ENCODE results near the gene ATXN7L2.

ATXN7L2 gene

GRCh38 chr1:109475261-109475660 lies 8.4 kb upstream of the ATXN7L2 start:
- no peak for FAIRE-seq
- no peak for DNase-seq (ENCODE audit: insufficient read length, low spot score)

- FAIRE-seq (no peak), DNase-seq (ENCODE audit: insufficient read length, low spot score) (no peak)
Observed at GRCh38 chr1:109476825-109477224, 6.9 kb upstream of the ATXN7L2 start.

DNA sequence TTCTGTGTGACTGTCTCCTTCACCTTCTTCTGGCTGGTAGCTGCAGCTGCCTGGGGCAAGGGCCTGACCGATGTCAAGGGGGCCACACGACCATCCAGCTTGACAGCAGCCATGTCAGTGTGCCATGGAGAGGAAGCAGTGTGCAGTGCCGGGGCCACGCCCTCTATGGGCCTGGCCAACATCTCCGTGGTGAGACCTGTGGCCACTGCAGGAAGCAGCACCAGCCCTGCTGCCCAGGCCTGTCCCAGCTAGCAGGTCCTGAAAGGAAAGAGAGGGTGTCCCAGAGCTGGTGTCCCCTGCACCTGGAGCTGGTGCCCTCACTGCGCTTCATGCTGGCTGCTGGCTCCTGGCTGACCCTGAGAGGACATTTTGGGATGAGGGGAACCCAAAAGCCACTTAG lies 5.9 kb upstream of the ATXN7L2 start:
- FAIRE-seq = no peak
- no peak for DNase-seq (ENCODE audit: insufficient read length, low spot score)

GRCh38 chr1:109478806-109479205 lies 4.9 kb upstream of the ATXN7L2 start:
- FAIRE-seq (no peak), DNase-seq (ENCODE audit: insufficient read length, low spot score) (no peak)

GRCh38 chr1:109479311-109479710 lies 4.4 kb upstream of the ATXN7L2 start:
- FAIRE-seq (no peak), DNase-seq (ENCODE audit: insufficient read length, low spot score) (no peak)

- no peak for FAIRE-seq
Observed at GRCh38 chr1:109479901-109480300, 3.8 kb upstream of the ATXN7L2 start.

GRCh38 chr1:109481646-109482045 lies 2.1 kb upstream of the ATXN7L2 start:
- DNase-seq (ENCODE audit: insufficient read length, low spot score) = no peak
- FAIRE-seq = no peak

More at GRCh38 chr1:109479901-109480300, 3.8 kb upstream of the ATXN7L2 start:
- no peak for DNase-seq (ENCODE audit: insufficient read length, low spot score)

DNA sequence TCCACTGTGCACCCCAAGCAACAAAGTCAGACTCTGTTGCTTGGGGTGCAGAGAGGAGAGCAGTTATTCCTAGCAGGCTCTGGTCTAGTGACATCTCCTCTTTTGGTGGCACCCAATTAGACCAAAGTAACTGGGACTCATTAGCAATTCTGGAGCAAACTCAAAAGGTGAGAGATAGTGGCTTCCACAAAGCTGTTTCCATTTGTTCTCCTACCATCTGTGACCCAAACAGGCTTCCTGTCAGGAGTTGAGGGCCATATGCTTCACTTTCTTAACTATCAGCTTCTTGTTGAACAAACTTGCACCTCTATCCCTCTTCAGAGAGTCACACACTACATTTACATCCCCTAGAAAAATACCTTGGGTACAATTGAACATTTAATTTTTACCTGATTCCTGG lies 1.5 kb upstream of the ATXN7L2 start:
- DNase-seq (ENCODE audit: insufficient read length, low spot score) (no peak), FAIRE-seq (no peak)

DNA sequence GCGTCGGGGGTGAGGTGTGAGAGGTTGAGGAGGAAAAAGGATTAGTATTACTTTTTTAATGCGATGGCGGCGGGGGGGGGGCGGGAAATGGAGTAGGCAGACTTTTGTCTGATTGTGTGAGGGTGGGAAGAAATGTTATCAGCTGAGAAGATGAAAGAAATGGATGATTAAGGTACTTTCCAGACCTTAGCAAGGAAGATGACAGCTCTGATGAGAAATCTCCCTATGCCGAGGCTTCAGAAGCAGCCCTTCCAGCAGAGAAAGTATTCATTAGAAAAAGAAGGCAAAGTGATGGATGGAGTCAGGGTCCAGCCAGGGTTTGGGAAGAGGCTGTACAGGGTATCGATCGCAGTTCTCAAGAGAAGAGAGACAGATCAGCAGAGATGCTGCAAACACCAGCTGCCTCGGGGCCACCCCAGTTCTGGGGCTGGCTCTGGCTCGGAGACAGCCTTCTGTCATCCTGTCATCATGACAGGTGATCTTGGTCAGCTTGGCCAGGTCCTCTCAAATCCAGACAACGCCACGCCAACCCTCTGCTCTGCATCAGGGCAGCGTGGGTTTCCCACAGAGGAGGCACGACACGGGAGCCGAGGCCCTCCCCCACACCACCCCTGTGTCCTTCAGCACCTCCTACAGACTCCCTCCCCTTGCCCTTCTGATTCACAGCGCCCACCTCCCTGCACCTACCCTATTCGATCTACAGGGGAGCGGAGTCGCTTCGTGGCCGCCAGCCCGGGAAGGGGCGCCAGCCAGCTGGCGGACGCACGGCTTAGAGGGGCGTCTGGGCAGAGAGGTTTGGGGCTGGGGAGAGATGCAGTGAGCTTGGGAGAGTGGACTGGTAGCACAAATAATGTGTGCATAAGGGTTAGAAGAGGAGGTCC lies 674 bp upstream of the ATXN7L2 start:
- FAIRE-seq (no peak), DNase-seq (ENCODE audit: insufficient read length, low spot score) (peak; percentile 24)

DNA sequence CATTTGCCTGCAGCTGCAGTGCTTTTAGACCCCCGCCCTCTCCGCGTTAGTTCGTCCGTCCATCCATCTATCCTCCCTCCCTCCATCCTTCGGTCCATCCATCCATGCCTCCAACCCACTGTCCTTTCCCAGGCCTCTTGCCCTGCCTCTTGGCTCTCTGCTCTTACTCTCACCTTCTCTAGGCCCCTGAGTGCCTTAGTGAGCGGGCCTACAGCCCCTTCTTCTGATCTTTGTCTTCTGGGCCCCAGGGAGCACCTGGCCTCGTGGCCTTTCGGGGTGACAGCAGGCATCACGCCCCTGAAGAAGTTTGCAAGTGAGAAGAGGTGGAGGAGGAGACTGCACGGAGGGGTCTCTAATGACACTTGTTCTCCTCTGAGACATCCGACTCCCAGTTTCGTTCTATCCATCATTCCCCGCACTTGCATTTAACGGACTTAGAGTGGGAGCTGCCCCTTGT lies 842 bp downstream of the ATXN7L2 start:
- no peak for DNase-seq (ENCODE audit: insufficient read length, low spot score)
- FAIRE-seq = no peak

DNA sequence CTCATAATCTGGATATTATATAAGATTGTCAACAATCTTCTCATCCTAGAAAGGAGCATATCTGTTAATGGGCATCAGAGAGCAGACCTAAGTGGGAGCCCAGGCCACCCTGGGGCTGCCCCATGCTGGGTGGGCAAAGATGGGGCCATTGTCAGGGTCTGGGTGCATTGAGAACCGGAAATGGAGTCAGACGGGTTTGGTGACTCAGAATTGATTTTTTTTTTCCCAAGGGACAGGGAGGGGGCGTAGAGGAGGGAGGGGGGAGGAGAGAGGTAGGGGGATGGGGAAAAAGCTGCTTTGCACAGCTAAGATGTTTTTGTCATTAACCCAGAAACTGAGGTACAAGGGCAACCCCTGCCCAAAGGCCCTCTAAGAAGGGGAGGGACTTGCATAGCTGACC lies 1.3 kb downstream of the ATXN7L2 start:
- no peak for DNase-seq (ENCODE audit: insufficient read length, low spot score)
- no peak for FAIRE-seq

DNA sequence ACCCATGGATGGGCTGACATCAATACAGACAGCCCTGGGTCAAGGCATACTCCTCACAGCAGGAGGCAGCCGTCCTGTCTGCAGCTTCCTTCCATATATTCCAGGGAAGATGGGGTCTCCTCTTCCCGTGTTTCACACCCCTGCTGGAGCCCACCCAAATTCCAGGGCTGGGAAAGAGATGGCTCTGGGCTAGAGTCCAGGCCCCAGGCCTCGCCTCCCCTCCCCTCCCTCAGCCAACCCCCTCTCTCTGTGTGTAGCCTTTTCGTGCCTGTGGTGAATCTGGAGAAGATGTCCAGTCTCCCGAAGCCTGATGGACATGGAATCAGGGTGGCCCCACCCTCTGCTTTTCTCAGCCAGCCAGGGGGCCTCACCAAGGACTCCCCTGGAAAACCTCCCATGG lies 3.6 kb downstream of the ATXN7L2 start:
- DNase-seq (ENCODE audit: insufficient read length, low spot score) = no peak
- FAIRE-seq = no peak

DNA sequence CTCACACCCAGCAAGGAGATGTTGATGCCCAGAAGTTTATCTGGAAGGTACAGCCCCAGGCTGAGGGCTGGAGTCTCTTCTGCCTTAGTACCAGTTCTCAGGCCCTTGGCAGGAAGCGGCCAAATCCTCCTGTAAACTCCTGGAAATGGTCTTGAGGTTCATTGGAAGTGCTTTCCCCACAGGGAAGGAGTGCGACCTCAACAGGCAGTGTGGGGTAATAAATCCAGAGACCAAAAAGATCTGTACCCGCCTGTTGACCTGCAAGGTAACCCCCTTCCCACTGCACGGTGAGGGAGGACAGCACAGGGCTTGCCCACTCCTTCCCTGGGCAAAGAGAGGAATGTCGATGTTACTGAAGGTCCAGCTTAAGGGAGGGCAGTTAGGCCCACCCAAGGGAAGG lies 4.5 kb downstream of the ATXN7L2 start:
- DNase-seq (ENCODE audit: insufficient read length, low spot score) (no peak), FAIRE-seq (no peak)

DNA sequence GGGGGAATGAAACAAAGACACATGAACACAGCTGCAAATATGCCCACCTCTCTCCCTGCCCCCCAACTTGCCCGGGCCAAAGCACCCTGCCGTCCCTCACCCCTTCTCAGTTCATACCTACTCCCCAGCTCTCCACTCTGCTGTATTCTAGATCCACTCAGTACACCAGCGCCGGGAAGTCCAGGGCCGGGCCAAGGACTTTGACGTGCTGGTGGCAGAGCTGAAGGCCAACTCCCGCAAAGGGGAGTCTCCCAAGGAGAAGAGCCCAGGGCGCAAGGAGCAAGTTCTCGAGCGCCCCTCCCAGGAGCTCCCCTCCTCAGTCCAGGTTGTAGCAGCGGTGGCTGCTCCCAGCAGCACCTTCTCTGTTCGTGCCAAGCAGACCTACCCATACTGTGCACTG lies 5.0 kb downstream of the ATXN7L2 start:
- DNase-seq (ENCODE audit: insufficient read length, low spot score) (no peak), FAIRE-seq (no peak)

DNA sequence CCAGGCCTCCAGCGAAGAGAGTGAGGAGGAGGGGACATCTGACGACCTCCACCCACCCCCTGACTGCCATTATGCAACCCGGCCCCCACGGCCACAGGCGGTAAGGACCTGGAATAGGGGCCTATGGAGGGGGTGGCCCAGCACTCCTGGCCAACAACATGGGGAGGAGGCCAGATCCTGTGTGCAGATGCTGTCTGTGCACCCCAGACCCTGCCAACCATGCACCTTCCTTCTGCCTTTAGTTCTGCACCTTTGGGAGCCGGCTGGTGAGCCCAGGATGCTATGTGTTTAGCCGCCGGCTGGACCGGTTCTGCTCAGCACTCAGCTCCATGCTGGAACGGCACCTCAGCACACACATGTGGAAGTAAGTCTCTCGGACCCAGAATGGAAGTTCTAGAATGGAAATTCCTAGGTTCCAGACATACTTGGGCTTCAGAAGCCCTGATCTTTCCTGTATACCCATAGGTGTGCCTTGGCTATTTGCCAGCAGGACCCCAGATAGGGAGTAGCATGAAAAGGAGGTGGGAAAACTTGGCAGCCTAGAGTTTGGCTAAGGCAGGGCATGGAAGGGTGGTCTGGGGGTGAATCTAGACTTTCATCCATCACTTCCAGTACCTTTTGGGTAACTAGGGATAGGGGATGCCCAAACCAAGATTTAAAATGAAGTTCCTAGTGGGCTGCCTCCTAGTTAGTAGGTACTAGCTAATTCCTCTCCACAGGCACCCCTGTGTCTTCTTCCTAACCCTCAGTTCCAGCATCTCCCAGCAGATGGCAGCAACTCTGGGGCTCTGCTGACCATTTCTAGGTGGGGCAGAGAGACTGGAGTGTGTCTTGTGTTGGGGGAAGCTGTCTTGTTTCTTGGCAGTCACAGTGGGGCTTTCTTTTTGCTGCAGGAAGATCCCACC lies 6.6 kb downstream of the ATXN7L2 start:
- DNase-seq (ENCODE audit: insufficient read length, low spot score) = peak; percentile 56
- no peak for FAIRE-seq

GRCh38 chr1:109490934-109491302 lies 7.2 kb downstream of the ATXN7L2 start:
- DNase-seq (ENCODE audit: insufficient read length, low spot score) (no peak), FAIRE-seq (no peak)

DNA sequence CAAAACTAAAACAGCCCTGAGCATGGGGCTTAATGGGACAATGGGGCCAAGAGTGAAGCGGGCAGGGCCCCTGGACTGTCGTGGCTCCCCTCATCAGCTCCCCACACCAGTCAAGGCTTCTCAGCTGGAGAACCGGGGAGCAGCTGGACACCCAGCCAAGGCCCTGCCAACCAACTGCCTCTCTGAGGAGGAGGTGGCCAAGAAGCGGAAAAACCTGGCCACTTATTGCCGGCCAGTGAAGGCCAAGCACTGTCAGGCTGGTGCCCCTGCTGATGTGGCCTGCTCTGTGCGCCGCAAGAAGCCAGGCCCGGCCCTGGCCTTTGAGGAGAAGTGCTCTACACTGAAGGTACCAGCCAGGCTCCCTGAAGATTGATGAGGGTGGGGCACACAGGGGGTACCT lies 7.7 kb downstream of the ATXN7L2 start:
- FAIRE-seq = no peak
- no peak for DNase-seq (ENCODE audit: insufficient read length, low spot score)

GRCh38 chr1:109492779-109493178 lies 9.1 kb downstream of the ATXN7L2 start:
- FAIRE-seq = no peak
- DNase-seq (ENCODE audit: insufficient read length, low spot score) = no peak

GRCh38 chr1:109493227-109493626 lies 9.5 kb downstream of the ATXN7L2 start:
- FAIRE-seq = no peak

DNA sequence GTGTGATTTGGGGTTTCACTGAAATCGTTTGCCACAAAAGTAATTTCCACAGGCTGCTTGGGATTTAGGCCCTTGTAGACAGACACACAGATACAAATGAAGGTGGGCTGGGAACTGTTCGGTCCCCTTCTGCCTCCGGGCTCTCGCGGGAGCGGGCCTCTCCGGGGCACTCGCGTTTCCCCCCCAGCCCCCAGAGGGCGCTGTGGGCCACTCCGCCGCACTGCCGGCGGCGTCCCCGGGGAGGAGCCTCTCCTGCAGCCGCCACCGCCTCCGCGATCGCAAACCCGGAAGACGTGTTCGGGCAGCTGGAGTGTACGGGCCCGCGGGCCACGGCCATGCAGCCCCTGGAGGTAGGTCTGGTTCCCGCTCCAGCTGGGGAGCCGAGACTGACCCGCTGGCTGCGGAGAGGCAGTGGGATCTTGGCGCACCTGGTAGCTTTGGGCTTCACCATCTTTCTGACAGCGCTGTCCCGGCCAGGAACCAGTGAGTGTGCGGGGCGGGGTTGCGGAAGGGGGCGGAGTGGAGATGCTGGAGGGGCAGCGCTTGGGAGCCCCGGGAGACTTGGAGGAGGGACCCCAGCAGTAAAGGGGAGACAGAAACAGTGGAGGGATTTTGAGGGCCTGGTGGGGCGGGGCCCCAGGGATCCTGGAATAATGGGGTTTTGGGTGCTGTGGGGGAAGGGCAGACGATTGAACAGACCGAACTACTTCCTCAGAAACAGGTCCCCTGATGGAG lies 10.3 kb downstream of the ATXN7L2 start, which contains the start of gene CYB561D1:
Gene CYB561D1 (plus strand): TSS at position 290 of the 735 bp plus-strand sequence. CDS start 46 bp downstream, at position 336.
- no peak for FAIRE-seq
- peak; percentile 72 for DNase-seq (ENCODE audit: insufficient read length, low spot score)

More at GRCh38 chr1:109493227-109493626, 9.5 kb downstream of the ATXN7L2 start:
- no peak for DNase-seq (ENCODE audit: insufficient read length, low spot score)

GRCh38 chr1:109495738-109496137 lies 12.0 kb downstream of the ATXN7L2 start:
- DNase-seq (ENCODE audit: insufficient read length, low spot score) (no peak), FAIRE-seq (no peak)
